Smooth muscle cell of the pulmonary artery (primary cell): ENCODE data around the gene ROMO1. TPM values are rescaled to one million over a fixed set of nuclear protein-coding genes. Genes with fewer than 3 reads are reported as not detected.

Experiments
- total RNA-seq: library from RNA; depleted of rRNA; stranded (reverse); fragments of >200 nt; gene quantifications from 2 replicates; pipeline ENCODE4 v1.2.3, GENCODE V29; 2014

ROMO1 gene
- total RNA-seq: 98.0 and 100 TPM in 2 replicates

GRCh38 chr20:35699127-35699956, at the start of gene ROMO1, which contains the start of gene NFS1:
Gene ROMO1, plus strand, starts transcription at chr20:35699405. Its CDS starts 228 bp downstream, at chr20:35699633.
Gene NFS1, minus strand, starts transcription at chr20:35699352. Its CDS starts 64 bp downstream, at chr20:35699288.

GRCh38 chr20:35664466-35665206, 34.6 kb upstream of the ROMO1 start, which contains the start of the genes CPNE1 and RBM12:
Gene CPNE1, minus strand, starts transcription at chr20:35664900. Its CDS starts 31,977 bp downstream, at chr20:35632923.
Gene RBM12, minus strand, starts transcription at chr20:35664900. Its CDS starts 9,578 bp downstream, at chr20:35655322.

GRCh38 chr20:35741892-35742740, 42.9 kb downstream of the ROMO1 start, which contains the start of gene RBM39:
Gene RBM39, minus strand, starts transcription at chr20:35742260. Its CDS starts 1,386 bp downstream, at chr20:35740874.

Other genes starting within 250 kb of the ROMO1 start
- gene CEP250, start 243.8 kb upstream of the ROMO1 start, total RNA-seq: 38.4 and 61.1 TPM in 2 replicates
- gene C20orf173, start 169.8 kb upstream of the ROMO1 start, total RNA-seq: not detected in 2 replicates
- 479 and 518 TPM in 2 replicates for gene ERGIC3, start 157.3 kb upstream of the ROMO1 start, total RNA-seq
- gene SPAG4, start 83.6 kb upstream of the ROMO1 start, total RNA-seq: 18.4 and 23.3 TPM in 2 replicates
- gene CPNE1, start 34.5 kb upstream of the ROMO1 start, total RNA-seq: 103 and 159 TPM in 2 replicates
- 39.8 and 40.2 TPM in 2 replicates for gene RBM12, start 34.5 kb upstream of the ROMO1 start, total RNA-seq
- 55.8 and 61.7 TPM in 2 replicates for gene NFS1, start 53 bp upstream of the ROMO1 start, total RNA-seq
- 237 and 252 TPM in 2 replicates for gene RBM39, start 42.9 kb downstream of the ROMO1 start, total RNA-seq
- 43.9 and 53.5 TPM in 2 replicates for gene PHF20, start 72.6 kb downstream of the ROMO1 start, total RNA-seq